ENCODE data around the gene P2RY4.
"Not testable (repeated sequence)": the region's sequence is repeated elsewhere in the genome, so short reads cannot be mapped to it uniquely, and the experiment has no call there.

Gene P2RY4

GRCh38 chrX:70244881-70245280 lies 15.1 kb downstream of the P2RY4 start:
- Histone ChIP-seq H3K9me3 (ENCODE audit: control insufficient read depth in 2 of 2, low read length in 2 of 2) (no peaks in the 10 kb centered on the region), H3K27me3 (ENCODE audit: control insufficient read depth in 2 of 2, insufficient read depth in 2 of 2, low read length in 2 of 2) (no peaks in the 10 kb centered on the region), H3K9ac (ENCODE audit: low read depth in 1 of 2, low read length in 2 of 2) (no peak overlapping the region), H3K4me1 (ENCODE audit: control insufficient read depth in 2 of 2, insufficient read depth in 2 of 2, low read length in 2 of 2) (no peaks in the 10 kb centered on the region), H3K27ac (ENCODE audit: low read depth in 2 of 2, low read length in 2 of 2) (no peak overlapping the region), H3K4me3 (ENCODE audit: low read length in 2 of 2) (no peak overlapping the region), H3K36me3 (ENCODE audit: control insufficient read depth in 2 of 2, insufficient read depth in 2 of 2, low read length in 2 of 2) (no peaks in the 10 kb centered on the region)

- not testable (repeated sequence) for H3K4me3 ChIP-seq (ENCODE audit: low read length in 2 of 2); H3K9me3 ChIP-seq (ENCODE audit: control insufficient read depth in 2 of 2, low read length in 2 of 2); H3K4me1 ChIP-seq (ENCODE audit: control insufficient read depth in 2 of 2, insufficient read depth in 2 of 2, low read length in 2 of 2); H3K27ac ChIP-seq (ENCODE audit: low read depth in 2 of 2, low read length in 2 of 2); H3K27me3 ChIP-seq (ENCODE audit: control insufficient read depth in 2 of 2, insufficient read depth in 2 of 2, low read length in 2 of 2); H3K9ac ChIP-seq (ENCODE audit: low read depth in 1 of 2, low read length in 2 of 2); H3K36me3 ChIP-seq (ENCODE audit: control insufficient read depth in 2 of 2, insufficient read depth in 2 of 2, low read length in 2 of 2)
Observed at GRCh38 chrX:70243601-70244000, 16.4 kb downstream of the P2RY4 start.

- Histone ChIP-seq H3K4me1 (ENCODE audit: control insufficient read depth in 2 of 2, insufficient read depth in 2 of 2, low read length in 2 of 2) (no peaks in the 10 kb centered on the region), H3K4me3 (ENCODE audit: low read length in 2 of 2) (no peak overlapping the region), H3K36me3 (ENCODE audit: control insufficient read depth in 2 of 2, insufficient read depth in 2 of 2, low read length in 2 of 2) (no peaks in the 10 kb centered on the region), H3K9me3 (ENCODE audit: control insufficient read depth in 2 of 2, low read length in 2 of 2) (no peaks in the 10 kb centered on the region), H3K27ac (ENCODE audit: low read depth in 2 of 2, low read length in 2 of 2) (no peak overlapping the region), H3K9ac (ENCODE audit: low read depth in 1 of 2, low read length in 2 of 2) (no peak overlapping the region), H3K27me3 (ENCODE audit: control insufficient read depth in 2 of 2, insufficient read depth in 2 of 2, low read length in 2 of 2) (peaks cover 0 to 5% of the 10 kb centered on the region in 2 donors)
Observed at GRCh38 chrX:70241501-70241900, 18.5 kb downstream of the P2RY4 start.

DNA sequence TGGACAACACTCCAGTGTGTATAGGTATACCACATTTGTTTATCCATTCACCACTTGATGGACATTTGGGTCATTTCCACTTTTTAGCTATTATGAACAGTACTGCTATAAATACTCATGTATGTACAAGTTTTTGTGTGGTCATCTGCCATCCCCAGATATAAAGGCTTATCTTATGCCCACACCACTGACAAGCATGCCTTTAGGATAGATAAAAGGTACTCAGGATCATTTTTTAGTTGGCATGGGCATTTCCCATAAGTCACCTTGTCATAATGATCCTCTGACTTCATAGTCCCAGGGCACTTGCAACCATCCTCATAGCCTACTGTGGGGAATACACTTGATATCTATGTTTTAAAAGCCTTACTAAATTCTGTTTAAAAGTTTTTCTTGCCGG lies 19.3 kb downstream of the P2RY4 start:
- Histone ChIP-seq H3K9ac (ENCODE audit: low read depth in 1 of 2, low read length in 2 of 2) (no peak overlapping the region), H3K36me3 (ENCODE audit: control insufficient read depth in 2 of 2, insufficient read depth in 2 of 2, low read length in 2 of 2) (no peaks in the 10 kb centered on the region), H3K4me1 (ENCODE audit: control insufficient read depth in 2 of 2, insufficient read depth in 2 of 2, low read length in 2 of 2) (no peaks in the 10 kb centered on the region), H3K27me3 (ENCODE audit: control insufficient read depth in 2 of 2, insufficient read depth in 2 of 2, low read length in 2 of 2) (peaks cover 0 to 5% of the 10 kb centered on the region in 2 donors), H3K4me3 (ENCODE audit: low read length in 2 of 2) (no peak overlapping the region), H3K27ac (ENCODE audit: low read depth in 2 of 2, low read length in 2 of 2) (no peak overlapping the region), H3K9me3 (ENCODE audit: control insufficient read depth in 2 of 2, low read length in 2 of 2) (no peaks in the 10 kb centered on the region)

GRCh38 chrX:70234355-70234754 lies 25.6 kb downstream of the P2RY4 start, which contains the start of gene AWAT1:
TSS of gene AWAT1 (plus strand) at chrX:70234655. CDS start at chrX:70234696, 41 bp downstream.
- Histone ChIP-seq H3K9me3 (ENCODE audit: control insufficient read depth in 2 of 2, low read length in 2 of 2) (no peaks in the 10 kb centered on the region), H3K4me1 (ENCODE audit: control insufficient read depth in 2 of 2, insufficient read depth in 2 of 2, low read length in 2 of 2) (no peaks in the 10 kb centered on the region), H3K36me3 (ENCODE audit: control insufficient read depth in 2 of 2, insufficient read depth in 2 of 2, low read length in 2 of 2) (no peaks in the 10 kb centered on the region), H3K27me3 (ENCODE audit: control insufficient read depth in 2 of 2, insufficient read depth in 2 of 2, low read length in 2 of 2) (peaks cover 0 to 2% of the 10 kb centered on the region in 2 donors), H3K9ac (ENCODE audit: low read depth in 1 of 2, low read length in 2 of 2) (no peak within 1 kb of the TSS), H3K27ac (ENCODE audit: low read depth in 2 of 2, low read length in 2 of 2) (no peak within 1 kb of the TSS), H3K4me3 (ENCODE audit: low read length in 2 of 2) (no peak within 1 kb of the TSS)

DNA sequence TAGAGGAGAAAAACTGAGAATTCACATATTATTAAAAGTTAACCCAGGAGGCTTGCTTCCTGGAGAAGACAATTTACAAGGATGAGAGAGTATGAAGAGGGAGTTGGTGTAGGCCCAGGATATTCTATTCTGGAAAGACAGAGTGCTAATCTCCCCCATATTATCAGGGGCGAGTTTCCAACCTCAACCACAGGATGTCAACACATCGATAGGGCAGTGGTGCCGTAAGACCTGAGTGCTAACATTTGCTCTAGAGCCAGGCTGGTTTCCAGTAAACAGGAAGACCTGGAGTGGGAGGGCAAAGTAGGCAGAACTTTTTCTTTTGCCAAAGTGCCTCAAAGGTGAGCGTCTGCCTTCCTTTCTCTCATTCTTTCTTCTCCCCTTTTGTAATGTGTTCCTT lies 28.3 kb downstream of the P2RY4 start:
- H3K27ac ChIP-seq (ENCODE audit: low read depth in 2 of 2, low read length in 2 of 2) = no peak overlapping the region

DNA sequence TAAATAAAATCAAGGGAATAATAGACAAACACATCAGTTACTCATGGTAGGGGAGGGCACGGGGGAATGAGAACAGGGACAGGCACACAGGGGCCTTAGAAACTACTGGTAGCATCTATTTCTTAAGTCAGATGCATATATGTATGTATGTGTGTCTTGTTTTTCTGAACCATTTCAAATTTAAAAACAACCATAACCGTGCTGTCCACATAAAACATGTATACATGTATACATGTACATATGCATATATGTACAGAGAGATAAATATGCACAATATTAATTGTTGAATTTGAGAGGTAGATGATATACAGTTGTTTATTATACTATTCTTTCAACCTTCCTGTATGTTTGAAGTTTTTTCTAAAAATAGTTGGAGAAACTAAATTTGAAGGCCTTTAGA lies 33.3 kb downstream of the P2RY4 start:
- Histone ChIP-seq H3K4me3 (ENCODE audit: low read length in 2 of 2) (no peak overlapping the region), H3K9ac (ENCODE audit: low read depth in 1 of 2, low read length in 2 of 2) (no peak overlapping the region), H3K36me3 (ENCODE audit: control insufficient read depth in 2 of 2, insufficient read depth in 2 of 2, low read length in 2 of 2) (no peaks in the 10 kb centered on the region), H3K4me1 (ENCODE audit: control insufficient read depth in 2 of 2, insufficient read depth in 2 of 2, low read length in 2 of 2) (no peaks in the 10 kb centered on the region), H3K27me3 (ENCODE audit: control insufficient read depth in 2 of 2, insufficient read depth in 2 of 2, low read length in 2 of 2) (no peaks in the 10 kb centered on the region), H3K9me3 (ENCODE audit: control insufficient read depth in 2 of 2, low read length in 2 of 2) (no peaks in the 10 kb centered on the region), H3K27ac (ENCODE audit: low read depth in 2 of 2, low read length in 2 of 2) (no peak overlapping the region)

More for the DNA sequence above, 28.3 kb downstream of the P2RY4 start:
- Histone ChIP-seq H3K4me1 (ENCODE audit: control insufficient read depth in 2 of 2, insufficient read depth in 2 of 2, low read length in 2 of 2) (no peaks in the 10 kb centered on the region), H3K9me3 (ENCODE audit: control insufficient read depth in 2 of 2, low read length in 2 of 2) (no peaks in the 10 kb centered on the region), H3K36me3 (ENCODE audit: control insufficient read depth in 2 of 2, insufficient read depth in 2 of 2, low read length in 2 of 2) (no peaks in the 10 kb centered on the region), H3K9ac (ENCODE audit: low read depth in 1 of 2, low read length in 2 of 2) (no peak overlapping the region), H3K27me3 (ENCODE audit: control insufficient read depth in 2 of 2, insufficient read depth in 2 of 2, low read length in 2 of 2) (no peaks in the 10 kb centered on the region), H3K4me3 (ENCODE audit: low read length in 2 of 2) (no peak overlapping the region)

GRCh38 chrX:70226048-70226447 lies 34.0 kb downstream of the P2RY4 start:
- peaks cover 0 to 3% of the 10 kb centered on the region in 2 donors for H3K27me3 ChIP-seq (ENCODE audit: control insufficient read depth in 2 of 2, insufficient read depth in 2 of 2, low read length in 2 of 2)
- no peak overlapping the region for H3K27ac ChIP-seq (ENCODE audit: low read depth in 2 of 2, low read length in 2 of 2)

DNA sequence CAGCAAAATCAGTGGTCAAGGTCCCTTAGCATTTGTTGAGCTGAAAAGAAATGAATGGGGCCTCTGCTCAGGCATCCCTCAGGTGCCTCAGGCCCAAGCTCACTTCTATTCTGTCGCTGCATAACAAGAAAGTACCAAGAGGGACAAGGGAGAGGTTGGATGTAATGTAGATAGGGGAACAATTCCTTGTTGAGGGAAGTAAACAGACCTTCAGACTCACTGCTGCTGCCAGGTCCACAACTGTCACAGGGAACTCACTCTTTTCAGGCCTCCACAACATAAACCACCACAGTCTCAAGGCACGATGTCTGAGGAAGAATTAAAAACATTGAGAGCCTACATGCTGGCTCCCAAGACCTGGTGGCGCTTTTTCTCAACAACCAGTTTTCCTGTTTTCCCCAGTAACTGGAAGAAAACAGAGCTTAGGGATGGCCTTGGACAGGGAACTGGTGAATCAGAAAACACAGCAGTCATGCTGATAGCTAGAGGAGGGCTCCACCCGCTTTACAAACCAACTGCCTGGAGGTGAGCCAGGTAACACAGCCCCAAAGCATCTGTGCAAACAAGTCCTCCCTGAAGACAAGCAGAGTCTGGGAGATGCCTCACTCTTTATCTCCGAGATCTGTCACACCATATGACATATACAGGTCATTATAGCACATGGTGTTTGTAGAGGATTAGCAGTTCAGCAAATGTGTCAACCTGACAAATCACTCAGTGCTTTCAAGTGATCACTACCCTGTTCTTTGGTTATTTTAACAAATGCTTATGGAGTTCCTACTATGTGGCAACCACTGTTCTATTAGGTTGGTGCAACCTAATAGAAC lies 39.9 kb downstream of the P2RY4 start:
- Histone ChIP-seq H3K9ac (ENCODE audit: low read depth in 1 of 2, low read length in 2 of 2) (no peak overlapping the region), H3K4me3 (ENCODE audit: low read length in 2 of 2) (no peak overlapping the region), H3K27ac (ENCODE audit: low read depth in 2 of 2, low read length in 2 of 2) (peak overlapping the region; percentile 40 to 56), H3K27me3 (ENCODE audit: control insufficient read depth in 2 of 2, insufficient read depth in 2 of 2, low read length in 2 of 2) (peaks cover 0 to 7% of the 10 kb centered on the region in 2 donors), H3K4me1 (ENCODE audit: control insufficient read depth in 2 of 2, insufficient read depth in 2 of 2, low read length in 2 of 2) (no peaks in the 10 kb centered on the region), H3K9me3 (ENCODE audit: control insufficient read depth in 2 of 2, low read length in 2 of 2) (no peaks in the 10 kb centered on the region), H3K36me3 (ENCODE audit: control insufficient read depth in 2 of 2, insufficient read depth in 2 of 2, low read length in 2 of 2) (no peaks in the 10 kb centered on the region)

More at GRCh38 chrX:70226048-70226447, 34.0 kb downstream of the P2RY4 start:
- H3K4me3 ChIP-seq (ENCODE audit: low read length in 2 of 2) = no peak overlapping the region
- H3K4me1 ChIP-seq (ENCODE audit: control insufficient read depth in 2 of 2, insufficient read depth in 2 of 2, low read length in 2 of 2) = no peaks in the 10 kb centered on the region
- no peaks in the 10 kb centered on the region for H3K9me3 ChIP-seq (ENCODE audit: control insufficient read depth in 2 of 2, low read length in 2 of 2)
- H3K36me3 ChIP-seq (ENCODE audit: control insufficient read depth in 2 of 2, insufficient read depth in 2 of 2, low read length in 2 of 2) = no peaks in the 10 kb centered on the region
- H3K9ac ChIP-seq (ENCODE audit: low read depth in 1 of 2, low read length in 2 of 2) = no peak overlapping the region

GRCh38 chrX:70209570-70209969 lies 50.4 kb downstream of the P2RY4 start:
- H3K27me3 ChIP-seq (ENCODE audit: control insufficient read depth in 2 of 2, insufficient read depth in 2 of 2, low read length in 2 of 2); H3K36me3 ChIP-seq (ENCODE audit: control insufficient read depth in 2 of 2, insufficient read depth in 2 of 2, low read length in 2 of 2); H3K4me1 ChIP-seq (ENCODE audit: control insufficient read depth in 2 of 2, insufficient read depth in 2 of 2, low read length in 2 of 2); H3K4me3 ChIP-seq (ENCODE audit: low read length in 2 of 2); H3K9ac ChIP-seq (ENCODE audit: low read depth in 1 of 2, low read length in 2 of 2); H3K27ac ChIP-seq (ENCODE audit: low read depth in 2 of 2, low read length in 2 of 2); H3K9me3 ChIP-seq (ENCODE audit: control insufficient read depth in 2 of 2, low read length in 2 of 2): not testable (repeated sequence)

All from mucosa of rectum (tissue), 2 donors.